GM19351 (cell line): Measurements from ENCODE around the gene C2CD2L.
"Not testable (repeated sequence)": the region's sequence is repeated elsewhere in the genome, so short reads cannot be mapped to it uniquely, and the experiment has no call there.

ENCODE experiments used
- ATAC-seq: cut with Tn5 transposase; IDR thresholded peaks from one replicate; pipeline ENCODE4 v1.9.1; 2021; ENCODE audit warnings: mild to moderate bottlenecking, moderate library complexity; ENCODE audit not compliant: unreplicated experiment

C2CD2L gene

GRCh38 chr11:119106564-119107537 is at the start of gene C2CD2L:
Gene C2CD2L (plus strand): TSS chr11:119107344. CDS start chr11:119107742, 398 bp downstream.
- ATAC-seq, result peak; percentile 74

GRCh38 chr11:119059128-119059527 is 48.0 kb upstream of the C2CD2L start:
- not testable (repeated sequence) for ATAC-seq

- ATAC-seq, result no peak
These were observed 45.9 kb upstream of the C2CD2L start for GRCh38 chr11:119061256-119061655.

GRCh38 chr11:119062779-119063178 is 44.4 kb upstream of the C2CD2L start:
- ATAC-seq, result no peak

- ATAC-seq, result no peak
These were observed 41.8 kb upstream of the C2CD2L start for GRCh38 chr11:119065369-119065768.

GRCh38 chr11:119067371-119068222 is 39.5 kb upstream of the C2CD2L start, which contains the start of gene VPS11:
Gene VPS11 (plus strand): TSS chr11:119067818. CDS start chr11:119067824, 6 bp downstream.
- peak; percentile 97 for ATAC-seq

- ATAC-seq, result no peak
These were observed 29.3 kb upstream of the C2CD2L start for GRCh38 chr11:119077839-119078238.

GRCh38 chr11:119078675-119079420 is 28.3 kb upstream of the C2CD2L start:
- ATAC-seq, result no peak

- no peak for ATAC-seq
These were observed 25.4 kb upstream of the C2CD2L start for GRCh38 chr11:119081682-119082260.

GRCh38 chr11:119084663-119085436 is 22.3 kb upstream of the C2CD2L start, which contains the start of gene HMBS:
Gene HMBS (plus strand): TSS chr11:119084881. CDS start chr11:119085034, 153 bp downstream.
- ATAC-seq, result peak; percentile 94

GRCh38 chr11:119085437-119085847 is 21.7 kb upstream of the C2CD2L start:
- peak; percentile 3 for ATAC-seq

GRCh38 chr11:119087123-119087522 is 20.0 kb upstream of the C2CD2L start:
- no peak for ATAC-seq

GRCh38 chr11:119087747-119088241 is 19.4 kb upstream of the C2CD2L start:
- ATAC-seq, result no peak

- no peak for ATAC-seq
These were observed 18.7 kb upstream of the C2CD2L start for GRCh38 chr11:119088406-119088805.

GRCh38 chr11:119089319-119089718 is 17.8 kb upstream of the C2CD2L start:
- no peak for ATAC-seq

- ATAC-seq, result no peak
These were observed 16.0 kb upstream of the C2CD2L start for GRCh38 chr11:119091178-119091577.

GRCh38 chr11:119091966-119092879 is 14.9 kb upstream of the C2CD2L start:
- ATAC-seq, result no peak
